Right lobe of liver (tissue), 6 donors: ENCODE results near the gene POLR3F. TPM values are rescaled to one million over a fixed set of nuclear protein-coding genes. Genes with fewer than 3 reads are reported as not detected.

ENCODE experiments used
- ATAC-seq, 4 donors: fragments of 200-7000 bp; cut with Tn5 transposase; one replicate each; pipeline ENCODE4 v1.9.1; 2020; ENCODE audit warnings: mild to moderate bottlenecking in 4 of 4, moderate library complexity in 4 of 4
- DNase-seq, 3 donors: peaks; one replicate each; pipeline ENCODE4 v3.0.0-alpha.2; 2020
- H3K27ac ChIP-seq, 3 donors: fragments of 200-600 bp; one replicate each; pipeline ENCODE4 v1.8.0; 2022
- H3K27me3 ChIP-seq, 2 donors: fragments of 200-600 bp; one replicate each; pipeline ENCODE4 v1.8.0; 2022
- H3K36me3 ChIP-seq, 4 donors: fragments of 200-600 bp; sonication (generic) in 1 of 4; one replicate each; pipeline versions ENCODE4 v1.5.1 to v1.8.0; 2017 to 2022; ENCODE audit warnings: control low read depth in 1 of 4
- H3K4me1 ChIP-seq, 4 donors: fragments of 200-600 bp; sonication (generic) in 1 of 4; one replicate each; pipeline versions ENCODE4 v1.5.1 to v1.8.0; 2017 to 2022; ENCODE audit warnings: control low read depth in 1 of 4
- H3K4me3 ChIP-seq, 3 donors: fragments of 200-600 bp; one replicate each; pipeline ENCODE4 v1.8.0; 2022
- H3K9me3 ChIP-seq, 4 donors: fragments of 200-600 bp; sonication (generic) in 1 of 4; one replicate each; pipeline versions ENCODE4 v1.5.1 to v1.8.0; 2017 to 2022; ENCODE audit warnings: control low read depth in 1 of 4
- CTCF ChIP-seq, 4 donors: fragments of 200-600 bp in 3 of 4; fragments of 450-650 bp in 1 of 4; IDR thresholded peaks; one replicate each; pipeline versions ENCODE4 v1.5.1 to v1.8.0; 2016 to 2022; ENCODE audit warnings: antibody characterized with exemption in 4 of 4, mild to moderate bottlenecking in 2 of 4
- POLR2A ChIP-seq: fragments of 450-650 bp; IDR thresholded peaks from one replicate; pipeline ENCODE4 v1.6.1; 2017; ENCODE audit warnings: antibody characterized with exemption, mild to moderate bottlenecking
- WGBS: methylation state at CpG from one replicate; pipeline ENCODE4 v1.1.6; 2018; ENCODE audit warnings: low coverage, low lambda C conversion rate; ENCODE audit not compliant: insufficient coverage; ENCODE audit errors: missing lambda C conversion rate; 5-methylcytosine and 5-hydroxymethylcytosine counted together
- intact Hi-C, 2 donors: fragments of 100-400 bp; cut with DNase I; formaldehyde crosslinking; loops; one replicate each; pipeline versions ENCODE4 v1.11.2 to v1.14.1; 2022
- total RNA-seq, 6 experiments: library from RNA; depleted of rRNA in 2 of 6; stranded (reverse); fragments of >200 nt in 2 of 6; fragmentation: NEBNext Ultra II Directional in 3 of 6; extraction: Animal tissue kit (Norgen Biotek cat#: 25700) in 3 of 6; gene quantifications; one replicate each; pipeline versions ENCODE4 v1.1.0 to v1.2.4, GENCODE V29; 2016 to 2023
- donor health status: DM: no; HTN: yes; CAD: no.
- donor health status: DM: no; HTN: no; CAD: no.
- donor health status: DM: no; HTN: no; CAD: no.
- donor health status: DM: no; HTN: yes; CAD: no.
- donor health status: DM: no; HTN: yes; CAD: no.

POLR3F gene
- total RNA-seq, 6 experiments from 2014 or later = 1.6 to 4.1 (median 2.9) TPM

DNA sequence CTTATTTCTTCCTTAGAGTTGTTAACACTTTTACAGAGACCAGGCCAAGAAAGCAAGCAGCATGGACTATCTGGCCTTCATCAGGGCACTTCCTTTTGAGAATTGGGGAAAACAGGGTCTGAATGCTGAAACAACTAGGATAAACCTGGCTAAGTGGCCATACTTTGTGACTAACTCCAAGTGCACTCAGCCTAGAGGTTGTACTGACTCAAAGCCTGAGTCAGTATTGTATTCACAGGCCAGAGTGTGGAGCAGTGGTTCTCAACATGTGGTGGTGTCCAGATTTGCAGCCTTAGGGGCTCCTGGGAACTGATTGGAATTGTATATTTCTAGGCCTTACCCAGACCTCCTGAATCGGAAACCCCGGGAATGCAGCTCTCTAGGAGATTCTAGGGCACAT is 60.6 kb downstream of the POLR3F start:
- Histone ChIP-seq H3K27ac (no peak overlapping the region), H3K4me1 (no peaks in the 10 kb centered on the region), H3K36me3 (peaks cover 0 to 88% (median 34%) of the 10 kb centered on the region in 4 donors), H3K4me3 (no peak overlapping the region), H3K27me3 (no peaks in the 10 kb centered on the region), H3K9me3 (no peaks in the 10 kb centered on the region)
- no peak for DNase-seq
- ATAC-seq = no peak
- intact Hi-C loops = no loop called here
- no CpG with 5 or more reads among the region's 2 CpGs for WGBS
- TF ChIP-seq POLR2A (no peak), CTCF (IDR thresholded peaks at IDR 0.05) (no peak)

- Histone ChIP-seq H3K36me3 (peaks cover 0 to 93% (median 36%) of the 10 kb centered on the region in 4 donors), H3K27ac (no peak overlapping the region), H3K27me3 (no peaks in the 10 kb centered on the region), H3K4me1 (peaks cover 0 to 10% (median 0%) of the 10 kb centered on the region in 4 donors), H3K4me3 (no peak overlapping the region), H3K9me3 (no peaks in the 10 kb centered on the region)
- intact Hi-C loops = no loop called here
- ATAC-seq (no peak), DNase-seq (no peak)
- TF ChIP-seq POLR2A (no peak), CTCF (IDR thresholded peaks at IDR 0.05) (no peak)
These were observed 61.9 kb downstream of the POLR3F start for GRCh38 chr20:18529041-18529440.

DNA sequence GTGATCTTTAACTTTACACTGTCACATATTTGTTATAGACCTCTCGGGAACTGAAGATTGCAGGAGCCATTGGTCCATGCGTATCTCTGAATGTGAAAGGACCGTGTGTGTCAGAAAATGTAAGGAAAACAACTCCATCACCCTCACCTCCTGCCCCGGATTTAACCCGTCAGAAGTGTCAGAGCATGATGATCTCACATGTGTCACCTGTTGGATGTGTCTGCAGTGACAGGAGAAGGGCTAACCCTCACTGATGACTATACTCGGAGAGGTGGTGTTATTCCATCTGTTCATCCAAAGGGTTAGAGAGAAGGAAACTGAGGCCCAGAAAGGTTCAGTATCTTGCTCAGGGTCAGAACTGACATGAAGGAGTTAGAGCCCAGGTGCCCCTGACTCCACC is 65.4 kb downstream of the POLR3F start:
- no peak overlapping the region for H3K27ac ChIP-seq
- TF ChIP-seq CTCF (IDR thresholded peaks at IDR 0.05) = no peak
- TF ChIP-seq POLR2A = no peak
- DNase-seq = no peak
- peaks cover 0 to 17% (median 2%) of the 10 kb centered on the region in 4 donors for H3K4me1 ChIP-seq
- no peak for ATAC-seq
- H3K36me3 ChIP-seq = peaks cover 0 to 73% (median 23%) of the 10 kb centered on the region in 4 donors
- no peak overlapping the region for H3K4me3 ChIP-seq
- intact Hi-C loops = no loop called here
- no peaks in the 10 kb centered on the region for H3K27me3 ChIP-seq
- no peaks in the 10 kb centered on the region for H3K9me3 ChIP-seq
- WGBS = 89% methylated on average over 5 of the region's 6 CpGs

GRCh38 chr20:18533491-18533890 is 66.3 kb downstream of the POLR3F start:
- intact Hi-C loops = no loop called here
- DNase-seq (no peak), ATAC-seq (peak in 1 of 4 donors; percentile 11)
- Histone ChIP-seq H3K27ac (no peak overlapping the region), H3K4me1 (peaks cover 0 to 17% (median 2%) of the 10 kb centered on the region in 4 donors), H3K27me3 (no peaks in the 10 kb centered on the region), H3K4me3 (no peak overlapping the region), H3K36me3 (peaks cover 0 to 64% (median 19%) of the 10 kb centered on the region in 4 donors), H3K9me3 (no peaks in the 10 kb centered on the region)
- WGBS = 33% methylated on average over 1 of the region's 1 CpG
- TF ChIP-seq CTCF (IDR thresholded peaks at IDR 0.05) (no peak), POLR2A (no peak)
